ENCODE measurements around the gene TRMT10B. TPM values are rescaled to one million over a fixed set of nuclear protein-coding genes. Genes with fewer than 3 reads are reported as not detected.

Gene TRMT10B
- total and polyA plus RNA-seq, 2 of the 13 experiments (the other 11 are each of a cell fraction or from before 2014, with no cell fraction given): 3.1 to 3.9 TPM

DNA sequence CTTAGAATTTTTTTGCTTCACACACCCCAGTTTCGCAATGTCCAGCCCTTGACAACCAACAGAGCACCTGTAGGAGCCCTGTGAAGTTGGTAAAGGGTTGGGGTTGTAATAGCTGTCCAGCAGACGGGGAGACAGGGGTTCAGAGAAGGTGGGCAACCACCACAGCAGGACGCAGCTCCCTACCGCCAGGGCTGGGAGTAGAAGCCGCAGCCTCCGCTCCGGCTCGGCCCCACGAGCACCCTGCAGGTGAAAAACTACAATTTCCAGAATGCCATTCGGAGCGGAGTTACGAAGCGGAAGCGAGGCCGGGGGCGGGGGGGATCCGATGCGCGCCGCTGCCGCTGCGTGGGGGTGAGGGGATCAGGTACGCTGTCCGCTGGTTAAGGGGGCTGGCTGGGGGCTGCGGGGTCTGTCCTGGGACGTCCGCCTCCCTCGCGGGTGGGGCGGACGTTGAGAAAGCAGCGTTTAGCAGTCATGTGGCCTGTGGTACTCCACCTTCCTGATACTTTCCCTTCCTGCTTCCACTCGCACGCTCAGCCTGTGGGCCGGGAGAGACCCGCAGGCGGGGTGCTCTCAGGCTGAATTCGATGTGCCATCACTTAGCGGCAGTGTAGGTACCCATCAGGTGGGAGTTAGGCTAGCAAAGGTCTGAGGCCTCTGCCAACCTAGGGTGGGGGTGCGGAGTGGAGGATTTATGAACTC, at the start of gene TRMT10B (continued):
- TF ChIP-seq, protein P1, sequence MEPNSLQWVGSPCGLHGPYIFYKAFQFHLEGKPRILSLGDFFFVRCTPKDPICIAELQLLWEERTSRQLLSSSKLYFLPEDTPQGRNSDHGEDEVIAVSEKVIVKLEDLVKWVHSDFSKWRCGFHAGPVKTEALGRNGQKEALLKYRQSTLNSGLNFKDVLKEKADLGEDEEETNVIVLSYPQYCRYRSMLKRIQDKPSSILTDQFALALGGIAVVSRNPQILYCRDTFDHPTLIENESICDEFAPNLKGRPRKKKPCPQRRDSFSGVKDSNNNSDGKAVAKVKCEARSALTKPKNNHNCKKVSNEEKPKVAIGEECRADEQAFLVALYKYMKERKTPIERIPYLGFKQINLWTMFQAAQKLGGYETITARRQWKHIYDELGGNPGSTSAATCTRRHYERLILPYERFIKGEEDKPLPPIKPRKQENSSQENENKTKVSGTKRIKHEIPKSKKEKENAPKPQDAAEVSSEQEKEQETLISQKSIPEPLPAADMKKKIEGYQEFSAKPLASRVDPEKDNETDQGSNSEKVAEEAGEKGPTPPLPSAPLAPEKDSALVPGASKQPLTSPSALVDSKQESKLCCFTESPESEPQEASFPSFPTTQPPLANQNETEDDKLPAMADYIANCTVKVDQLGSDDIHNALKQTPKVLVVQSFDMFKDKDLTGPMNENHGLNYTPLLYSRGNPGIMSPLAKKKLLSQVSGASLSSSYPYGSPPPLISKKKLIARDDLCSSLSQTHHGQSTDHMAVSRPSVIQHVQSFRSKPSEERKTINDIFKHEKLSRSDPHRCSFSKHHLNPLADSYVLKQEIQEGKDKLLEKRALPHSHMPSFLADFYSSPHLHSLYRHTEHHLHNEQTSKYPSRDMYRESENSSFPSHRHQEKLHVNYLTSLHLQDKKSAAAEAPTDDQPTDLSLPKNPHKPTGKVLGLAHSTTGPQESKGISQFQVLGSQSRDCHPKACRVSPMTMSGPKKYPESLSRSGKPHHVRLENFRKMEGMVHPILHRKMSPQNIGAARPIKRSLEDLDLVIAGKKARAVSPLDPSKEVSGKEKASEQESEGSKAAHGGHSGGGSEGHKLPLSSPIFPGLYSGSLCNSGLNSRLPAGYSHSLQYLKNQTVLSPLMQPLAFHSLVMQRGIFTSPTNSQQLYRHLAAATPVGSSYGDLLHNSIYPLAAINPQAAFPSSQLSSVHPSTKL (CRISPR knock-in tag; IDR thresholded peaks at IDR 0.05): no peak
- TF ChIP-seq, protein P2, sequence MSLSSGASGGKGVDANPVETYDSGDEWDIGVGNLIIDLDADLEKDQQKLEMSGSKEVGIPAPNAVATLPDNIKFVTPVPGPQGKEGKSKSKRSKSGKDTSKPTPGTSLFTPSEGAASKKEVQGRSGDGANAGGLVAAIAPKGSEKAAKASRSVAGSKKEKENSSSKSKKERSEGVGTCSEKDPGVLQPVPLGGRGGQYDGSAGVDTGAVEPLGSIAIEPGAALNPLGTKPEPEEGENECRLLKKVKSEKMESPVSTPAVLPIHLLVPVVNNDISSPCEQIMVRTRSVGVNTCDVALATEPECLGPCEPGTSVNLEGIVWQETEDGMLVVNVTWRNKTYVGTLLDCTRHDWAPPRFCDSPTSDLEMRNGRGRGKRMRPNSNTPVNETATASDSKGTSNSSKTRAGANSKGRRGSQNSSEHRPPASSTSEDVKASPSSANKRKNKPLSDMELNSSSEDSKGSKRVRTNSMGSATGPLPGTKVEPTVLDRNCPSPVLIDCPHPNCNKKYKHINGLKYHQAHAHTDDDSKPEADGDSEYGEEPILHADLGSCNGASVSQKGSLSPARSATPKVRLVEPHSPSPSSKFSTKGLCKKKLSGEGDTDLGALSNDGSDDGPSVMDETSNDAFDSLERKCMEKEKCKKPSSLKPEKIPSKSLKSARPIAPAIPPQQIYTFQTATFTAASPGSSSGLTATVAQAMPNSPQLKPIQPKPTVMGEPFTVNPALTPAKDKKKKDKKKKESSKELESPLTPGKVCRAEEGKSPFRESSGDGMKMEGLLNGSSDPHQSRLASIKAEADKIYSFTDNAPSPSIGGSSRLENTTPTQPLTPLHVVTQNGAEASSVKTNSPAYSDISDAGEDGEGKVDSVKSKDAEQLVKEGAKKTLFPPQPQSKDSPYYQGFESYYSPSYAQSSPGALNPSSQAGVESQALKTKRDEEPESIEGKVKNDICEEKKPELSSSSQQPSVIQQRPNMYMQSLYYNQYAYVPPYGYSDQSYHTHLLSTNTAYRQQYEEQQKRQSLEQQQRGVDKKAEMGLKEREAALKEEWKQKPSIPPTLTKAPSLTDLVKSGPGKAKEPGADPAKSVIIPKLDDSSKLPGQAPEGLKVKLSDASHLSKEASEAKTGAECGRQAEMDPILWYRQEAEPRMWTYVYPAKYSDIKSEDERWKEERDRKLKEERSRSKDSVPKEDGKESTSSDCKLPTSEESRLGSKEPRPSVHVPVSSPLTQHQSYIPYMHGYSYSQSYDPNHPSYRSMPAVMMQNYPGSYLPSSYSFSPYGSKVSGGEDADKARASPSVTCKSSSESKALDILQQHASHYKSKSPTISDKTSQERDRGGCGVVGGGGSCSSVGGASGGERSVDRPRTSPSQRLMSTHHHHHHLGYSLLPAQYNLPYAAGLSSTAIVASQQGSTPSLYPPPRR (CRISPR knock-in tag; IDR thresholded peaks at IDR 0.05; ENCODE audit: borderline replicate concordance): no peak
- no peak; the same call in 1 of the 2 replicates for TF ChIP-seq ZNF616 (CRISPR knock-in tag; IDR thresholded peaks at IDR 0.05; ENCODE audit: low read depth)
- no peak for TF ChIP-seq ZNF564 (CRISPR knock-in tag; IDR thresholded peaks at IDR 0.05)
- TF ChIP-seq RORA (CRISPR knock-in tag; IDR thresholded peaks at IDR 0.05): no peak
- no peak for TF ChIP-seq CHD2 (IDR thresholded peaks at IDR 0.05; ENCODE audit: low read depth, low read length)
- no peak for TF ChIP-seq IKZF4 (CRISPR knock-in tag; IDR thresholded peaks at IDR 0.05; ENCODE audit: borderline replicate concordance, low read depth, not compliant biosample characterization)
- TF ChIP-seq, protein P3, sequence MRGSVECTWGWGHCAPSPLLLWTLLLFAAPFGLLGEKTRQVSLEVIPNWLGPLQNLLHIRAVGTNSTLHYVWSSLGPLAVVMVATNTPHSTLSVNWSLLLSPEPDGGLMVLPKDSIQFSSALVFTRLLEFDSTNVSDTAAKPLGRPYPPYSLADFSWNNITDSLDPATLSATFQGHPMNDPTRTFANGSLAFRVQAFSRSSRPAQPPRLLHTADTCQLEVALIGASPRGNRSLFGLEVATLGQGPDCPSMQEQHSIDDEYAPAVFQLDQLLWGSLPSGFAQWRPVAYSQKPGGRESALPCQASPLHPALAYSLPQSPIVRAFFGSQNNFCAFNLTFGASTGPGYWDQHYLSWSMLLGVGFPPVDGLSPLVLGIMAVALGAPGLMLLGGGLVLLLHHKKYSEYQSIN (CRISPR knock-in tag; IDR thresholded peaks at IDR 0.05; ENCODE audit: borderline replicate concordance): no peak
- TF ChIP-seq, protein P4, sequence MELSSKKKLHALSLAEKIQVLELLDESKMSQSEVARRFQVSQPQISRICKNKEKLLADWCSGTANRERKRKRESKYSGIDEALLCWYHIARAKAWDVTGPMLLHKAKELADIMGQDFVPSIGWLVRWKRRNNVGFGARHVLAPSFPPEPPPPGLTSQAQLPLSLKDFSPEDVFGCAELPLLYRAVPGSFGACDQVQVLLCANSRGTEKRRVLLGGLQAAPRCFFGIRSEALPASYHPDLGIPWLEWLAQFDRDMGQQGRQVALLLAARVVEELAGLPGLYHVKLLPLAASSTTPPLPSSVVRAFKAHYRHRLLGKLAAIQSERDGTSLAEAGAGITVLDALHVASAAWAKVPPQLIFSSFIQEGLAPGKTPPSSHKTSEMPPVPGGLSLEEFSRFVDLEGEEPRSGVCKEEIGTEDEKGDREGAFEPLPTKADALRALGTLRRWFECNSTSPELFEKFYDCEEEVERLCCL (CRISPR knock-in tag; IDR thresholded peaks at IDR 0.05; ENCODE audit: borderline replicate concordance): no peak
- TF ChIP-seq JUNB (CRISPR knock-in tag; IDR thresholded peaks at IDR 0.05; ENCODE audit: borderline replicate concordance): no peak
- TF ChIP-seq, protein P5, sequence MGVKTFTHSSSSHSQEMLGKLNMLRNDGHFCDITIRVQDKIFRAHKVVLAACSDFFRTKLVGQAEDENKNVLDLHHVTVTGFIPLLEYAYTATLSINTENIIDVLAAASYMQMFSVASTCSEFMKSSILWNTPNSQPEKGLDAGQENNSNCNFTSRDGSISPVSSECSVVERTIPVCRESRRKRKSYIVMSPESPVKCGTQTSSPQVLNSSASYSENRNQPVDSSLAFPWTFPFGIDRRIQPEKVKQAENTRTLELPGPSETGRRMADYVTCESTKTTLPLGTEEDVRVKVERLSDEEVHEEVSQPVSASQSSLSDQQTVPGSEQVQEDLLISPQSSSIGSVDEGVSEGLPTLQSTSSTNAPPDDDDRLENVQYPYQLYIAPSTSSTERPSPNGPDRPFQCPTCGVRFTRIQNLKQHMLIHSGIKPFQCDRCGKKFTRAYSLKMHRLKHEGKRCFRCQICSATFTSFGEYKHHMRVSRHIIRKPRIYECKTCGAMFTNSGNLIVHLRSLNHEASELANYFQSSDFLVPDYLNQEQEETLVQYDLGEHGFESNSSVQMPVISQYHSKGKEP (CRISPR knock-in tag; IDR thresholded peaks at IDR 0.05): no peak
- no peak; the same call in 2 of the 3 replicates for TF ChIP-seq MXI1 (IDR thresholded peaks at IDR 0.05; ENCODE audit: borderline replicate concordance, low read depth, low read length)
- TF ChIP-seq CENPT (CRISPR knock-in tag; IDR thresholded peaks at IDR 0.05; ENCODE audit: low read depth): no peak
